H1 (cell line): ENCODE measurements around the gene KCNMA1. TPM values are rescaled to one million over a fixed set of nuclear protein-coding genes. Genes with fewer than 3 reads are reported as not detected.

Experiments used
- CTCF ChIA-PET: fragments of 300-600 bp; sonication (Branson Sonifier 250); formaldehyde crosslinking; loops from one replicate; lab custom pipeline; 2021; ENCODE audit not compliant: partially characterized antibody; lab: Charles Lee
- POLR2A ChIA-PET: fragments of 300-600 bp; sonication (Branson Sonifier 250); formaldehyde crosslinking; loops from one replicate; lab custom pipeline; 2021; ENCODE audit warnings: inconsistent platforms; ENCODE audit not compliant: partially characterized antibody; lab: Charles Lee
- DNase-seq, 2 experiments: peaks; one replicate each; pipeline versions ENCODE4 v3.0.0 to v3.0.0-alpha.2; 2010 to 2022; ENCODE audit warnings: low spot score in 2 of 2, low read depth in 1 of 2, mixed read lengths in 1 of 2
- FAIRE-seq: peaks from 2 replicates; lab custom pipeline; 2011; peaks lifted over from hg19 to GRCh38; lab: Jason Lieb, UNC
- H2AFZ ChIP-seq: 2 replicates; pipeline ENCODE4 v1.8.1; 2012; ENCODE audit warnings: low read length, inconsistent platforms
- H2AK5ac ChIP-seq: 2 replicates; pipeline ENCODE4 v1.6.1; 2013; ENCODE audit warnings: low read depth, low read length
- H2BK120ac ChIP-seq: replicated peaks from 2 replicates; pipeline ENCODE3; 2013; ENCODE audit warnings: low read depth, low read length, inconsistent platforms
- H2BK12ac ChIP-seq: 2 replicates; pipeline ENCODE4 v1.6.1; 2013; ENCODE audit warnings: low read depth, low read length
- H2BK15ac ChIP-seq: 2 replicates; pipeline ENCODE4 v1.6.1; 2013; ENCODE audit warnings: low read length
- H2BK20ac ChIP-seq: 2 replicates; pipeline ENCODE4 v1.6.1; 2013; ENCODE audit warnings: low read length
- H2BK5ac ChIP-seq: 2 replicates; pipeline ENCODE4 v1.6.1; 2013; ENCODE audit warnings: low read depth, low read length
- H3K14ac ChIP-seq: 2 replicates; pipeline ENCODE4 v1.6.1; 2013; ENCODE audit warnings: inconsistent platforms; ENCODE audit not compliant: insufficient read length
- H3K18ac ChIP-seq: 2 replicates; pipeline ENCODE4 v1.6.1; 2013; ENCODE audit warnings: low read length; ENCODE audit errors: extremely low read depth
- H3K23ac ChIP-seq: 2 replicates; pipeline ENCODE4 v1.6.1; 2013; ENCODE audit warnings: inconsistent platforms; ENCODE audit not compliant: insufficient read length
- H3K23me2 ChIP-seq: 2 replicates; pipeline ENCODE4 v1.6.1; 2013; ENCODE audit warnings: low read depth, low read length
- H3K27ac ChIP-seq: 2 replicates; pipeline ENCODE4 v1.6.1; 2011; ENCODE audit warnings: low read depth, low read length, inconsistent platforms
- H3K27me3 ChIP-seq, 4 experiments: replicated peaks in 1 of 4; 1 replicate in 1 of 4; 2 replicates in 3 of 4; pipeline versions ENCODE4 v1.6.1 to v1.8.1; 2011 to 2013; ENCODE audit warnings: low read length in 3 of 4, mild to moderate bottlenecking in 3 of 4, inconsistent platforms in 2 of 4, mixed read lengths in 2 of 4, moderate library complexity in 1 of 4; ENCODE audit not compliant: control insufficient read depth in 3 of 4, insufficient read depth in 3 of 4; ENCODE audit errors: extremely low read depth in 1 of 4
- H3K36me3 ChIP-seq, 4 experiments: 2 replicates each; pipeline versions ENCODE4 v1.6.1 to v1.8.1; 2011 to 2013; ENCODE audit warnings: mild to moderate bottlenecking in 4 of 4, low read length in 3 of 4, moderate library complexity in 2 of 4, control low read depth in 1 of 4, inconsistent platforms in 1 of 4; ENCODE audit not compliant: insufficient read depth in 4 of 4, control insufficient read depth in 2 of 4
- H3K4ac ChIP-seq: replicated peaks from 2 replicates; pipeline ENCODE3; 2013; ENCODE audit warnings: low read length, low read depth, mixed read lengths, inconsistent platforms; ENCODE audit not compliant: insufficient read length
- H3K4me1 ChIP-seq, 4 experiments: replicated peaks in 1 of 4; 1 replicate in 1 of 4; 2 replicates in 3 of 4; pipeline versions ENCODE4 v1.6.1 to v1.8.1; 2011 to 2013; ENCODE audit warnings: low read length in 3 of 4, inconsistent platforms in 2 of 4, mixed read lengths in 1 of 4; ENCODE audit not compliant: insufficient read depth in 4 of 4, control insufficient read depth in 3 of 4
- H3K4me2 ChIP-seq, 2 experiments: 2 replicates each; pipeline versions ENCODE4 v1.6.1 to v1.8.1; 2011 to 2013; ENCODE audit warnings: low read depth in 2 of 2, low read length in 2 of 2, control low read depth in 1 of 2, inconsistent platforms in 1 of 2, mild to moderate bottlenecking in 1 of 2; ENCODE audit not compliant: insufficient read depth in 1 of 2
- H3K4me3 ChIP-seq, 4 experiments: fragments of 200-600, 300-600 bp in 1 of 4; sonication (generic), shearing (Covaris generic), sonication (Bioruptor Twin) in 1 of 4; 2 replicates each; pipeline versions ENCODE4 v1.5.1 to v1.8.1; 2011 to 2016; ENCODE audit warnings: low read length in 4 of 4, low read depth in 3 of 4, control low read depth in 2 of 4, inconsistent platforms in 2 of 4, mild to moderate bottlenecking in 2 of 4, mixed read lengths in 1 of 4, moderate library complexity in 1 of 4; ENCODE audit not compliant: insufficient read depth in 2 of 4; ENCODE audit errors: extremely low read depth in 1 of 4
- H3K56ac ChIP-seq: replicated peaks from 2 replicates; pipeline ENCODE3; 2013; ENCODE audit warnings: low read depth, mild to moderate bottlenecking, mixed read lengths, low read length, inconsistent platforms; ENCODE audit not compliant: insufficient read length
- H3K79me1 ChIP-seq: 2 replicates; pipeline ENCODE4 v1.6.1; 2013; ENCODE audit warnings: low read depth, low read length, control low read depth
- H3K79me2 ChIP-seq, 2 experiments: 2 replicates each; pipeline versions ENCODE4 v1.6.1 to v1.8.1; 2012 to 2013; ENCODE audit warnings: low read length in 2 of 2, mild to moderate bottlenecking in 2 of 2, inconsistent platforms in 1 of 2; ENCODE audit not compliant: insufficient read depth in 2 of 2, control insufficient read depth in 1 of 2
- H3K9ac ChIP-seq, 4 experiments: replicated peaks in 1 of 4; 1 replicate in 1 of 4; 2 replicates in 3 of 4; pipeline versions ENCODE4 v1.6.1 to v1.8.1; 2011 to 2013; ENCODE audit warnings: low read depth in 3 of 4, low read length in 3 of 4, control low read depth in 2 of 4, mild to moderate bottlenecking in 2 of 4, moderate library complexity in 2 of 4, inconsistent platforms in 1 of 4; ENCODE audit errors: extremely low read depth in 1 of 4
- H3K9me3 ChIP-seq, 2 experiments: 2 replicates each; pipeline versions ENCODE4 v1.6.1 to v1.8.1; 2012 to 2013; ENCODE audit warnings: mild to moderate bottlenecking in 2 of 2, moderate library complexity in 2 of 2, control low read depth in 1 of 2, inconsistent platforms in 1 of 2, low read depth in 1 of 2, low read length in 1 of 2, mixed read lengths in 1 of 2; ENCODE audit not compliant: insufficient read depth in 2 of 2
- H4K20me1 ChIP-seq, 2 experiments: replicated peaks in 1 of 2; 2 replicates each; pipeline versions ENCODE3 to v1.8.1; 2011 to 2013; ENCODE audit warnings: inconsistent platforms in 2 of 2, low read length in 2 of 2, mild to moderate bottlenecking in 1 of 2; ENCODE audit not compliant: insufficient read depth in 2 of 2, control insufficient read depth in 1 of 2
- H4K5ac ChIP-seq: 2 replicates; pipeline ENCODE4 v1.6.1; 2013; ENCODE audit warnings: low read length, low read depth, mixed read lengths, inconsistent platforms; ENCODE audit not compliant: insufficient read length
- H4K8ac ChIP-seq: 2 replicates; pipeline ENCODE4 v1.8.0; 2013; ENCODE audit warnings: mild to moderate bottlenecking, moderate library complexity, low read length, inconsistent platforms; ENCODE audit not compliant: insufficient read depth; ENCODE audit errors: extremely low read depth
- H4K91ac ChIP-seq: replicated peaks from 2 replicates; pipeline ENCODE3; 2013; ENCODE audit warnings: low read length, mixed read lengths, inconsistent platforms; ENCODE audit not compliant: insufficient read length
- KDM1A ChIP-seq: fragments of 200-600, 300-600 bp; sonication (generic); IDR thresholded peaks from 2 replicates; pipeline ENCODE4 v1.7.1; 2016; ENCODE audit warnings: mild to moderate bottlenecking, low read length, borderline replicate concordance
- MAX ChIP-seq: IDR thresholded peaks from 2 replicates; pipeline ENCODE4 v1.6.1; 2012; ENCODE audit warnings: inconsistent platforms
- TAF7 ChIP-seq: optimal IDR thresholded peaks from 2 replicates; pipeline ENCODE3; 2011; ENCODE audit warnings: low read depth, mild to moderate bottlenecking, inconsistent platforms, low read length, moderate library complexity, borderline replicate concordance
- WGBS, 2 experiments: shearing (Covaris generic) in 1 of 2; methylation state at CpG; one replicate each; pipeline versions ENCODE4 v1.1.6 to v1.1.7; 2013 to 2015; ENCODE audit warnings: low lambda C conversion rate in 2 of 2, mixed read lengths in 2 of 2, inconsistent platforms in 1 of 2, low coverage in 1 of 2, missing lambda C conversion rate in 1 of 2; ENCODE audit not compliant: insufficient replicate concordance in 2 of 2, insufficient coverage in 1 of 2, insufficient read length in 1 of 2; ENCODE audit errors: extremely low coverage in 1 of 2, missing lambda C conversion rate in 1 of 2; 5-methylcytosine and 5-hydroxymethylcytosine counted together
- polyA plus RNA-seq, 7 experiments: library from polyadenylated mRNA; depleted of rRNA in 3 of 7; stranded (reverse) in 5 of 7; unstranded in 2 of 7; fragments of >200 nt in 5 of 7; fragments of 200-250 nt in 2 of 7; gene quantifications; 1 replicate in 5 of 7; 2 replicates in 1 of 7; 4 replicates in 1 of 7; pipeline versions ENCODE4 v1.2.1 to v1.2.3, GENCODE V29; 2011 to 2013; ENCODE audit warnings: missing spikeins in 2 of 7, mixed read lengths in 2 of 7
- total RNA-seq: library from RNA; stranded (reverse); fragmentation: NEBNext Ultra II Directional; extraction: Animal tissue kit (Norgen Biotek cat#: 25700); gene quantifications from 2 replicates; pipeline ENCODE4 v1.2.1, GENCODE V29; 2021

Gene KCNMA1
- total and polyA plus RNA-seq, 2 of the 8 experiments (the other 6 are each of a cell fraction or from before 2014, with no cell fraction given): 10.2 to 11.1 TPM

DNA sequence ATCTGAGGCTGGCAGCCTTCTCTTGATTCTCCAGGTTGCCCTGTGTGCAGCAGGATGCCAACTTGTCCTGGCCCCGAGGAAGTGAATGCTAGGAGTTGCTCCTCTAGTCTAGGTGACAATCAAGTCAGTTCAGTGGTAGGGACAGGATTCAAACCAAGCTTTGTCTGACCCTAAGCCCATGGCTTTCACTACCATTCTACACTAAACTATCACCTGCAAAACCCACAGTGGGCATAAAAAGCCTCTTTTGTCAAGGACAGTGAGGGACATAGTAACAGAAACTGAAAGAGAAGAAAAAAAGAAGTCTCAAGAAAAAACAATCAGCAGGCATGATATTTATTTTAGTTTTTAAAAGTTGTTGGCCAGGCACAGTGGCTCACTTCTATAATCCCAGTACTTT, 33.5 kb downstream of the KCNMA1 start:
- Histone ChIP-seq H3K14ac (no peak overlapping the region), H3K79me2 (no peaks in the 10 kb centered on the region; a peak in 1 of 4 replicates), H2BK120ac (no peak overlapping the region), H4K5ac (no peak overlapping the region), H3K27ac (no peak overlapping the region), H4K91ac (peak overlapping the region; percentile 38), H2BK20ac (no peak overlapping the region), H2AFZ (no peak overlapping the region), H3K79me1 (no peaks in the 10 kb centered on the region), H3K4me3 (no peak overlapping the region), H3K9ac (no peak overlapping the region), H3K4me1 (peaks cover 1 to 8% (median 4%) of the 10 kb centered on the region in 4 experiments; a peak in 4 of 7 replicates), H4K20me1 (no peaks in the 10 kb centered on the region), H3K23me2 (no peaks in the 10 kb centered on the region), H3K36me3 (no peaks in the 10 kb centered on the region), H2BK12ac (no peak overlapping the region; the same call in 1 of the 2 replicates), H3K9me3 (no peaks in the 10 kb centered on the region), H3K23ac (no peak overlapping the region), H2AK5ac (no peak overlapping the region), H4K8ac (no peak overlapping the region), H3K27me3 (no peaks in the 10 kb centered on the region), H3K4me2 (no peak overlapping the region), H3K56ac (no peak overlapping the region), H2BK5ac (no peak overlapping the region), H3K18ac (no peak overlapping the region), H2BK15ac (peak overlapping the region; percentile 62; the same call in 1 of the 2 replicates), H3K4ac (no peak overlapping the region)
- POLR2A ChIA-PET: no interaction called here
- no peak for DNase-seq
- CTCF ChIA-PET: interaction anchor here (1.0 to 4.1 kb wide), 6 partner anchors 30 to 430 kb away, joined by 3 to 37 read pairs (median 4); no protein-coding TSS in a partner anchor
- WGBS, 2 experiments: 88% methylated on average over 1 of the region's 1 CpG; no CpG with 5 or more reads in 1 of the 2 experiments
- FAIRE-seq: no peak
- no peak for TF ChIP-seq TAF7
- TF ChIP-seq MAX: no peak
- no peak for TF ChIP-seq KDM1A
